Testis (tissue), 2 donors: Measurements from ENCODE around the gene KLHL15.

Source experiments
- CTCF ChIP-seq, 3 experiments: fragments of 450-650 bp in 2 of 3; fragments of 200-600 bp in 1 of 3; sonication (generic) in 1 of 3; IDR thresholded peaks; one replicate each; pipeline ENCODE4 v1.5.1; 2016 to 2019; ENCODE audit warnings: antibody characterized with exemption in 3 of 3, mild to moderate bottlenecking in 2 of 3, moderate library complexity in 1 of 3
- POLR2A ChIP-seq: fragments of 450-650 bp; IDR thresholded peaks from one replicate; pipeline ENCODE4 v1.6.1; 2017; ENCODE audit warnings: antibody characterized with exemption, mild to moderate bottlenecking, moderate library complexity

- TF ChIP-seq CTCF (IDR thresholded peaks at IDR 0.05) (no peak), POLR2A (no peak)
Measured at GRCh38 chrX:23959781-23960180, 67.2 kb downstream of the KLHL15 start.
